GM21529 (cell line): Measurements from ENCODE around the gene PREP.
A peak's percentile ranks its signal among the peaks of the same experiment; 100 is the strongest.
"Not testable (repeated sequence)": the region's sequence is repeated elsewhere in the genome, so short reads cannot be mapped to it uniquely, and the experiment has no call there.

Experiments
- ATAC-seq: cut with Tn5 transposase; IDR thresholded peaks from one replicate; pipeline ENCODE4 v1.9.1; 2021; ENCODE audit not compliant: unreplicated experiment

The PREP gene

DNA sequence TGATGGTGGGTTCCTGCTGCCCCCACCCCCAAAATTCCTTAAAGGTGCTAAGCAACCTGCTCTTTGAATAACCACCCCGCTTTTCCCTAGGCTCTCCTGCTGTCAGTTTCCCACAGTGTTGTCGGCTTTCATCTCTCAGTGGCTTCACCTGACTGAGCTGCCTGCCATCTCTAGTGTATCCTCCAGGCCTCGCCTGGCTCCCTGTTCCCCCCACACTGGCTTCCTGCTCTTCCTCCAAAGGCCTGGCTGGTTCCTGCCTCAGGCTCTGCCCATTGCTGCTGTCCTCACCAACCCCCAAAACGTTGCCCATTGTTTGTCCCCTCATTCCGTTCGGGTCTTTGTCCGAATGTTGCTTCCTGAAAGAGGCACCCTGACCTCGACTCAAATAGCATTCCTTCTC lies 129.3 kb downstream of the PREP start:
- ATAC-seq, result no peak

DNA sequence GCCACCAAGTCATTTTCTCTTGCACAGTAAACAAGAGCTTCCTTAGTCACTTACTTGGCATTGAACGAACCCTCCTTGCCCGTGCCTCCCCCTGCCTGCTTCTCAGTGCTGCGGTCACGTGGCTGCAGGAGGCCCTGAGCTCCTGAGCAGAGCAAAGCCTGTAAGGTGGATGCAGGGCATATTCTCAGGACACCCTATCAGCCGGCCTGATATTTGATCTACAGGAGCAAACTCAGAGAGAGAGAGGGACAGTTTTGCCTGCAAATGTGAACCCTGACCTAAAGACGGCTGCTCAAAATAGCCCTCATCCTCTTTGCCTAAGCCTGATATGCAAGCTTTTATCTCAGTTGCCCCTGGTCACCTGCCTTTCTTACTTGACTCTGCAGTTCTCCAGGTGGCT lies 130.1 kb downstream of the PREP start:
- no peak for ATAC-seq

DNA sequence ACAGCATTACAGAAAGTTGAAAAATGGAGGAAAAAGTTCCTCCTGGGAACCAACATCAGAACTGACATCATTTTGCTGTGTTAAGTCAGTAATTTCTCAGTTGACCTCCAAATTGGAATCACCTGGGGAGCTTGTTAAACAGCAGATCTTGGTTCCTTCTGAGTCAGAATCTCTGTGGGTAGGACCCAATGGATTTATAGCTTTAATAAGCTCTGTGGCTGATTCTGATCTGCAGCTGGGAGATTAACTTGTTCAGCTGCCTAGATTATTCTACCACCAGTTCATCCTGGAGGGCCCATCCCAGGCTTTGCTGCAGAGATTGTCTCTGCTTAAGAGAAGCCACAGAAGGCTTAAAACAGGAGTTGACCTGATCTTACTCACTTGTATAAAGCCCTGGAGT lies 132.4 kb downstream of the PREP start:
- ATAC-seq, result no peak

DNA sequence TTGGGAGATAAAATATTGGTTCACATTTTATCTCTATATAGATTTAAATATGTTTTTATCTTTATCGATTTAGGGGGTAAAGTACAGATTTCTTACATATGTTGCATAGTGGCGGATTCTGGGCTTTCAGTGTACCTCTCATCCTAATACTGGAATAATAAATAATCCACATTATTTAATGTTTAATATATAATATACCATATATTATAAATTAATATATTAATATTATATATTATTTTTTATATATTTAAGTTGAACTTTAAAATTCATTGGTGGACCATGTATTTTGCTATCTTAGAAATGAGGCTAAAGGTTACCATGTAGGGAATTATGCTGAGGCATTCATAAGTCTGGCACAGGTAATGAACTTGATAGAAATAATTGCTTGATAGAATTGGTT lies 133.5 kb downstream of the PREP start:
- no peak for ATAC-seq

DNA sequence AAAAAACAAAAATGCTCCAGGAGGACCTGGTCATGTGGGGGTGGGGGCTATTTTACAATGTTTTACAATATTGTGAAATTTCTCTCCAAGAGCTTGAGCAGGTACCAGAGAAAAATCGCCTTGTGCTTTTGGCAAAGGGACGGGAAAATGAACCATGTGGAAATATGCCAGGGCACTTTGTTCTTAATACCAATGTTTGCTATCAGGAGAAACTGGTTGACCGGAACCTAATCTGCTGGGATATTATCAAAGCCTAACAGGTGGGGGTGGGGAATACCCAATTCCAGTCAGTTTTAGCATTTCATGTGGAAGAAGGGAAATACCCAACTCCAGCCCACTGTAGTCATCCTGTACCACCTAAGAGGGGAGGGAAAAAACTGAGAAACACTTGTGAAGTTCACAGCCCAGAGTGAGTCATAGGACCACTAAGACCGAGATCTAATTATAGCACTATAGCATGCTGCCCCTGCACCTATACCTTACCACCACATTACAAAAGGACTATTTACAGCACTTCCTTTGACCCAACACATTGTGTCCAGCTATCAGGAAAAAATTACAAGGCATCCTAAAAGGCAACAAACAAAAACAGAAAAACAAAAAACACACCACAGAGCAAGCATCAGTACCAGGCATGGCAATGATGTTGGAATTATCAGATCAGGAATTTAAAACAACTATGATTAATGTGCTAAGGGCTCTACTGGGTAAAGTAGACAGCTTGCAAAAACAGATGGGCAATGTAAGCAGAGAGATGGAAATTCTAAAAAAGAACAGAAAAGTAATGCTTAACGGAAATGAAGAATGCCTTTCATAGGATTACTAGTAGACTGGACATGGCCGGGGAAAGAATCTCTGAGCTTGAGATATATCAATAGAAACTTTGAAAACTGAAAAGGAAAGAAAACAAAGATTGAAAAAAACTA lies 138.9 kb downstream of the PREP start:
- ATAC-seq, result no peak

DNA sequence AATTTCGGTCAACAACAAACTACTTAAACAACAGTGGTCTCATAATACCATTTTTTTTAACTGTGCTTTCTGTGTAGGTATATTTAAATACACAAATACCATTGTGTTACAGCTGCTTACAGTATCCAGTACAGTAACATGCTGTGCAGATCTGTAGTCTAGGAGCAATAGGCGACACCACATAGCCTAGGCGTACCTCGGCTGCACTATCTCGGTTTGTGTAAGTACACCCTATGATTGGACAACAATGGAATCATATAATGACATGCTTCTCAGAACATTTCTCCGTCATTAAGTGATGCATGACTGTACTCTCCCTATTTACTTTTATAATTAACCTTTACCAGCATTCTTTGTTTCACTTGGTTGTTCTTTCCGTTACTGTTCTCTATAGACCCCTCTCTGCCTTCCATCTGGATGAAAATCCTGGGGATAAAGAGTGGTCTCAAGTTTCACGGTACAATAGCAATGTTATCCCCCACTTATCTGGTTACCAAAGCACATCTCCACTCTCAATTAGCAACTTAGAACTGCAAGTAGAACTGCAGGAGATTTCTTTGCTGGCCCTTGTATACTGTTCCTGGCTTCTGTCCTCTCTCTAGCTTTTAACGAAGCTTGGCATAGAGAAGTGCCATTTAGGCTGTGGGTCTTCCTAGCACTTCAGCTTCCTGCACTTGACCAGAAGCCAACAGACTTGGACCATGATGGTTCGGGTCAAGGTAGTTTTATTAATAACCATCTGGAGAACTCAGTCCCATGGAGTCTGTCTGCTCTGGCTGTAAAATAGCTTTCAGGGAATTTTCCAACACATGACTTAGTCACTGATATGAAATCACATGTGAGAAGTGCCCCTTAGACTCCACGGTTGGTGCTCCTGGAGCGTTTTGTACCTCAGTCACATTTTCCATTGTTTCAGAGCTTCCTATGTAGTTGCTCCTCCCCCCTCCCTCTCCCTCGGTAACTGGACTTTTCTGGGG lies 142.7 kb downstream of the PREP start:
- no peak for ATAC-seq

DNA sequence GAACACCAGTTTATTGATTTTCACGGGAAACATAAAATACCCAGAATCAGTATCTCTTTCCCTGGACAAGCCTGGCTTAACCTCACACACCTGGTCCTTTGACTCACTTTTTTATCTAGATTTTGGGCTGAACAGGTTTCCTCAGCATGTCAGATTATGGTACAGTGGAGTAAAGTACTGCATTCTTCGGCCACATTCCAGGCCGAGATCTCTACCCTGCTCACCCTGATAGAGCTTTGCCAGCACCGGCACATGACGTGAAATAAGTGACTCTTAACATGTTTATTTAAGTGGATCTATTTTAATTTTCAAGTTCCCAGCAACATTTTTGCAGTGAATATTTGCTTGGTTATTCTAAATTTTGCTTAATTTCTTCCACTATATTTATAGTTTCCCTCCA lies 144.1 kb downstream of the PREP start:
- no peak for ATAC-seq

DNA sequence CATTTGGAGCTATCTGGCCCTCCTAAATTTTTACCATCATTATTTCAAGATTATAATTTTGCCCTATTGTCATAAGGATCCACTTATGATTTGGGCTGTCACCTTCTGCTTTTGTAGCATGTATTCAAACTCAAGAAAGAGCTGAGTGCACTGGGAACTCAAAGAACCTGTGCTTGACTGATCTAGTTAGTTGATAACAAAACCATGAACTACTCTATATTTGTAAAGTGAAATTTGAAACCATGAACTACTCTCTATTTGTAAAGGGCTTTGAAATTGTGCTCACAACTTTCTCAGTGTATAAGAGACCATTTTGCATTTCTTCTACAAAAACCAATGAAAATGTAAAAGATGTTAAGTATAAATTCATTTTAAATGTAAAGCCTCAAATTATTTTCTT lies 145.5 kb downstream of the PREP start:
- peak; percentile 82 for ATAC-seq

DNA sequence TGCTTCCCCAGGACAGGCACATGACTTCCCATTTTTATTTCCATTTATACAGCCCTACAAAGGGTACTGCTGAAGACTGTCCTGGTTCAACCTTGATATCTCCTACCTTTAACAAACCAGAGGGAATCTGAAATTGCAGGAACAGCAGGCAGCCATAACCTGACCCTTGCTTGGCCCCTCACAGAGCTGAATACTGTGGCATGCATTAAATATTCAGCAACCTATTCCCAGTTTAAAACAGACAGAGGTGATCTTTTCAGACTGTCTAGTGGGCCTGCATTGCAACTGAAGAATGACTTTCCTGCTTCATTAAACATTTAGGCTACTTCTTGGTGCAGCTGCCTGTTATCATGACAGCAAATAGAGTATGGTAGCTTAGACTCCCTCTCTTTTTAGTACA lies 146.3 kb downstream of the PREP start:
- ATAC-seq, result no peak

DNA sequence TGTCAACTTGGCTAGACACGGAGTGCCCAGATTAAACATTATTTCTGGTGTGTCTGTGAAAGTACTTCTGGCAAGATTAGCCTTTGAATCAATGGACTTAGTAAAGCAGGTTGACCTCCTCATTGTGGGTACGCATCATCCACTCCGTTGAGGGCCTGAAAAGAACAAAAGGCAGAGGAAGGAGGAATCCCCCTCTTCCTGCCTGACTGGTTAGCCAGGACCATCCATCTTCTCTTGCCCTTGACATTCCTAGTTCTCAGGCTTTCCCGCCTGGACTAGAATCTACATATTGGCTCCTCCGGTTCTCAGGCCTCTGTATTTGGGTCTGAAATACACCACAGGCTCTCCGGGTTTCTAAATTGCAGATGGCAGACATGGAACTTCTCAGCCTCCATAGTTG lies 149.1 kb downstream of the PREP start:
- no peak for ATAC-seq

DNA sequence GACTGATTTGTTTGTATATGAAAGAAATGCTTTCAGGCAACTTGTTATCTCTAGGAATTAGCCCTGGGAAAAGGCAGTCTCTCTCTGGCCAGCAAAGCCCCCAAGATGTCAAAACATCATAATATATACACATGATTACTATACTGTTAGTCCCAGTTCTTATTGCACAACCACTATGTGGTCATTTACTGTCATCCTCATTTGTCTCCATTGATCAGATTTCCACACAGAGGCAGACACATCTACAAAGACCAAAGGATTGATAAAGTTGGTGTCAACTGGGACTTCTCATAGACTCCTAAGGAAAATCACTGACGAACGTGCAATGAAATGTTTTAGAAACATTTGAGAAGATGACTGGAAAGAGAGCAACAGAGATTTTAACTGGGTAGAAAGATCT lies 151.2 kb downstream of the PREP start:
- ATAC-seq, result no peak

DNA sequence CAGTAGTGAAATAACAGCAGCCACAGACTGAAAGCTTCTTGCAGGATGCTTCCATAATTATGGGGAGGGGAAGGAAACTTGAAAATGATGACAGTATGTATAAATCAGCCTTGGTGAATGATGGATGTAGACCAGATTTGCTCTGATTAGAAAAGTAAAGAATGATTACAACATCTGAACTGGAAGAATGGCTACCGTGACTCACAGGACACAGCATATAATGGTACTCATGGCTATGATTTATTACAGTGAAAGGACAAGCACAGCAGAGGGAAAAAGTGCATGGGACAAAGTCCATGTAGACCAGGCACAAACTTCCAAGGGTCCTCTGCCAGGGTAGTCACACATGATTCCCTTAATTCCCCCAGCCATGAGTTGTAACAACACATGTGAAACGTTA lies 152.3 kb downstream of the PREP start:
- no peak for ATAC-seq

DNA sequence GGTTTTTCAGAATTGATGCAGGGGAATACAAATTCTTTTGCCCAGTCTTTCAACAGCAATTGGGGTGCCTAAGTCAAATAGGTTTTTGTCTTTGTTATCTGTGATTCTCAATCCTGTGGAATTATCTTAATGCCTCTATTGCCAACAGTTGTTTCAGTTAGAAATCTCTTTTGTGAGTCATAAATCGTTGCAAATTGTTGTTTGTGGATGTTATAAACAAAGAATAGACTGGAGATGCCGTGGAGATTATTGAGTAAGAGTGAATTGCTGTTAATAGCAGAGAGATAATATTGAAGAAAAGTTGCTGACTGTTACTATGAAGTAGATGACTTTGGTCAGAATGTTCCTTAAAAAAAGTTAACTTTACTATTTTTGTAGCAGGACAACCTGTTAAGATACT lies 159.4 kb downstream of the PREP start:
- ATAC-seq, result no peak

DNA sequence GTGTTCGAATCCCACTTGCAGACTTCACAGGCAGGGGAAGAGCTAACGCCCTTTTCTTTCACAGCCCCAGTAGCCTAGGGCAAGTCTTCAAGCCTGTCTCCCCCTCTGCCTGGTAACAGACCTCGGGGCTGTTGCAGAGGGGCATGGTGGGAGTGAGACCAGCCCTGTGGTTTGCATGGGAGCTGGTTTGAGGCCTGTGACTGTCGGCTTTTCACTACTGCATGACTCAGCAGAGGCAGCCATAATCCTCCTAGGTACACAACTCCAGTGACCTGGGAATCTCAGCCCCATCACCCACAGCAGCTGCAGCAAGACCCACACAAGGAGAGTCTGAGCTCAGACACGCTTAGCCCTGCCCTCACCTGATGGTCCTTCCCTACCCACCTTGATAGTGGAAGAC lies 167.7 kb downstream of the PREP start:
- no peak for ATAC-seq

DNA sequence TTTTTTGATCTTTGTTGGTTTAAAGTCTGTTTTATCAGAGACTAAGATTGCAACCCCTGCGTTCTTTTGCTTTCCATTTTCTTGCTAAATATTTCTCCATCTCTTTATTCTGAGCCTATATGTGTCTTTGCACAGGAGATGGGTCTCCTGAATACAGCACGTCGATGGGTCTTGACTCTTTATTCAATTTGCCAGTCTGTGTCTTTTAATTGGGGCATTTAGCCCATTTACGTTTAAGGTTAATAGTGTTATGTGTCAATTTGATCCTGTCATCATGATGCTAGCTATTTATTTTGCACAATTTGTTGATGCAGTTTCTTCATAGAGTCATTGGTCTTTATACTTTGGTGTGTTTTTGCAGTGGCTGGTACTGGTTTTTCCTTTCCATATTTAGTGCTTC lies 171.1 kb downstream of the PREP start:
- ATAC-seq, result not testable (repeated sequence)
